IMR-90 (cell line): ENCODE data around the gene IQCE. TPM values are rescaled to one million over a fixed set of nuclear protein-coding genes. Genes with fewer than 3 reads are reported as not detected.

Source experiments
- ATAC-seq: fragments of 200-7000 bp; cut with Tn5 transposase; 2 replicates; pipeline ENCODE4 v1.9.1; 2020; ENCODE audit warnings: low read depth, mild to moderate bottlenecking, moderate library complexity
- BruUV-seq: library from RNA; stranded (reverse); fragments of 400-500 nt; replicated peaks from 2 replicates; lab custom pipeline; 2021; lab: Mats Ljungman, UMichigan
- CTCF ChIA-PET: fragments of 300-600 bp; formaldehyde crosslinking; extraction: SDS; loops from one replicate; lab custom pipeline; 2021; ENCODE audit warnings: antibody characterized with exemption; lab: Yijun Ruan, JAX
- POLR2A ChIA-PET: fragments of 300-600 bp; sonication (Branson Sonifier 250); formaldehyde crosslinking; loops from one replicate; lab custom pipeline; 2022; ENCODE audit warnings: antibody characterized with exemption; ENCODE audit not compliant: unreplicated experiment; lab: Charles Lee
- DNase-seq: peaks from one replicate; pipeline ENCODE4 v3.0.0; 2013
- H2AFZ ChIP-seq: replicated peaks from 2 replicates; pipeline ENCODE3; 2013; ENCODE audit warnings: low read length, mild to moderate bottlenecking; ENCODE audit not compliant: poor library complexity
- H2AK5ac ChIP-seq: 2 replicates; pipeline ENCODE4 v1.6.1; 2013; ENCODE audit warnings: low read depth, low read length, inconsistent platforms
- H2AK9ac ChIP-seq: replicated peaks from 2 replicates; pipeline ENCODE3; 2013; ENCODE audit warnings: mild to moderate bottlenecking, low read depth, low read length, moderate library complexity; ENCODE audit not compliant: poor library complexity
- H2BK120ac ChIP-seq: 2 replicates; pipeline ENCODE4 v1.6.1; 2013; ENCODE audit warnings: low read depth, low read length, inconsistent platforms
- H2BK15ac ChIP-seq: 3 replicates; pipeline ENCODE4 v1.6.1; 2013; ENCODE audit warnings: low read depth, low read length, inconsistent platforms
- H2BK20ac ChIP-seq: 2 replicates; pipeline ENCODE4 v1.6.1; 2013; ENCODE audit warnings: low read depth, mild to moderate bottlenecking, inconsistent platforms, low read length, moderate library complexity
- H2BK5ac ChIP-seq: 2 replicates; pipeline ENCODE4 v1.6.1; 2013; ENCODE audit warnings: mild to moderate bottlenecking, low read depth, low read length, inconsistent platforms; ENCODE audit not compliant: poor library complexity, severe bottlenecking
- H3K14ac ChIP-seq: replicated peaks from 2 replicates; pipeline ENCODE4 v1.6.1; 2013; ENCODE audit warnings: low read depth, low read length, inconsistent platforms
- H3K18ac ChIP-seq: 2 replicates; pipeline ENCODE4 v1.6.1; 2013; ENCODE audit warnings: low read depth, low read length, control low read depth
- H3K23ac ChIP-seq: 2 replicates; pipeline ENCODE4 v1.6.1; 2013; ENCODE audit warnings: low read depth, low read length, inconsistent platforms
- H3K27ac ChIP-seq: 2 replicates; pipeline ENCODE4 v1.5.1; 2013; ENCODE audit warnings: mild to moderate bottlenecking, control low read depth, low read length; ENCODE audit not compliant: insufficient read depth
- H3K27me3 ChIP-seq: 2 replicates; pipeline ENCODE4 v1.6.1; 2013; ENCODE audit warnings: low read length; ENCODE audit not compliant: control insufficient read depth, insufficient read depth
- H3K36me3 ChIP-seq: 2 replicates; pipeline ENCODE4 v1.6.1; 2013; ENCODE audit warnings: low read length, mixed read lengths; ENCODE audit not compliant: control insufficient read depth, insufficient read depth
- H3K4ac ChIP-seq: 2 replicates; pipeline ENCODE4 v1.6.1; 2013; ENCODE audit warnings: low read depth, low read length, inconsistent platforms
- H3K4me1 ChIP-seq: 2 replicates; pipeline ENCODE4 v1.6.1; 2013; ENCODE audit warnings: low read length, mixed read lengths; ENCODE audit not compliant: control insufficient read depth, insufficient read depth
- H3K4me2 ChIP-seq: 2 replicates; pipeline ENCODE4 v1.6.1; 2013; ENCODE audit warnings: low read depth, mild to moderate bottlenecking, control low read depth, low read length, moderate library complexity
- H3K4me3 ChIP-seq: 2 replicates; pipeline ENCODE4 v1.5.1; 2013; ENCODE audit warnings: low read depth, mild to moderate bottlenecking, control low read depth, low read length, moderate library complexity; ENCODE audit not compliant: insufficient read depth
- H3K56ac ChIP-seq: 2 replicates; pipeline ENCODE4 v1.6.1; 2013; ENCODE audit warnings: low read length, inconsistent platforms; ENCODE audit not compliant: insufficient read depth; ENCODE audit errors: extremely low read depth
- H3K79me1 ChIP-seq, 2 experiments: 2 replicates each; pipeline ENCODE4 v1.6.1; 2013; ENCODE audit warnings: low read length in 2 of 2, inconsistent platforms in 1 of 2, low read depth in 1 of 2
- H3K9ac ChIP-seq: 2 replicates; pipeline ENCODE4 v1.6.1; 2013; ENCODE audit warnings: low read depth, low read length, control low read depth
- H3K9me1 ChIP-seq: 2 replicates; pipeline ENCODE4 v1.6.1; 2013; ENCODE audit warnings: low read length, inconsistent platforms; ENCODE audit not compliant: insufficient read depth
- H3K9me3 ChIP-seq: 2 replicates; pipeline ENCODE4 v1.6.1; 2013; ENCODE audit warnings: low read length; ENCODE audit not compliant: control insufficient read depth, insufficient read depth
- H4K20me1 ChIP-seq: 2 replicates; pipeline ENCODE4 v1.6.1; 2013; ENCODE audit warnings: low read length, inconsistent platforms; ENCODE audit not compliant: insufficient read depth
- H4K5ac ChIP-seq: 2 replicates; pipeline ENCODE4 v1.6.1; 2013; ENCODE audit warnings: mild to moderate bottlenecking, low read depth, low read length, control low read depth
- H4K8ac ChIP-seq, 2 experiments: 2 replicates each; pipeline ENCODE4 v1.6.1; 2013; ENCODE audit warnings: low read depth in 2 of 2, low read length in 2 of 2, control low read depth in 1 of 2, inconsistent platforms in 1 of 2
- H4K91ac ChIP-seq: 2 replicates; pipeline ENCODE4 v1.6.1; 2013; ENCODE audit warnings: low read depth, low read length, inconsistent platforms; ENCODE audit not compliant: insufficient read depth
- BHLHE40 ChIP-seq: fragments of 150-350 bp; IDR thresholded peaks from 2 replicates; pipeline ENCODE4 v1.6.1; 2016; ENCODE audit warnings: mild to moderate bottlenecking, low read depth, low read length
- CHD1 ChIP-seq: IDR thresholded peaks from 2 replicates; pipeline ENCODE4 v1.6.1; 2012; ENCODE audit warnings: low read depth, low read length, improper control_type of control experiment
- MAZ ChIP-seq: IDR thresholded peaks from 2 replicates; pipeline ENCODE4 v1.6.1; 2012; ENCODE audit warnings: low read depth, mild to moderate bottlenecking, low read length, improper control_type of control experiment, moderate library complexity, borderline replicate concordance
- RCOR1 ChIP-seq: IDR thresholded peaks from 2 replicates; pipeline ENCODE4 v1.6.1; 2012; ENCODE audit warnings: mild to moderate bottlenecking, low read length, improper control_type of control experiment; ENCODE audit not compliant: insufficient replicate concordance
- WGBS, 2 experiments: methylation state at CpG; one replicate each; pipeline versions ENCODE4 v1.1.5 to v1.1.7; 2013; ENCODE audit warnings: missing lambda C conversion rate in 2 of 2; ENCODE audit not compliant: insufficient read length in 1 of 2; ENCODE audit errors: extremely low coverage in 2 of 2; 5-methylcytosine and 5-hydroxymethylcytosine counted together
- dilution Hi-C: fragments of 300-500 bp; cut with HindIII; formaldehyde crosslinking; loops from one replicate; pipeline ENCODE4 v1.14.3; 2018; ENCODE audit warnings: low sequenced_read_pairs; ENCODE audit not compliant: unreplicated experiment
- in situ Hi-C: fragments of 300-500 bp; cut with MboI; formaldehyde crosslinking; loops from 3 replicates; pipeline ENCODE4 v1.14.3; 2019; ENCODE audit warnings: low sequenced_read_pairs, inconsistent platforms, mixed read lengths
- intact Hi-C: fragments of 100-400 bp; cut with micrococcal nuclease; formaldehyde crosslinking; loops from 2 replicates; pipeline ENCODE4 v1.10.0; 2022
- polyA plus RNA-seq, 3 experiments: library from polyadenylated mRNA; depleted of rRNA; stranded (reverse); fragments of >200 nt; gene quantifications; 2 replicates each; pipeline ENCODE4 v1.2.3, GENCODE V29; 2012; ENCODE audit warnings: low replicate concordance in 1 of 3
- total RNA-seq: library from RNA; depleted of rRNA; stranded (reverse); fragments of >200 nt; gene quantifications from 2 replicates; pipeline ENCODE4 v1.2.3, GENCODE V29; 2012

IQCE gene
- total and polyA plus RNA-seq, 2 of the 4 experiments (the other 2 are of a cell fraction), result 5.0 to 6.3 TPM

GRCh38 chr7:2605608-2606538, 47.1 kb downstream of the IQCE start:
- no peak overlapping the region for H3K4me3 ChIP-seq
- peaks cover 9% of the 10 kb centered on the region; the same call in 1 of the 2 replicates for H3K36me3 ChIP-seq
- no peaks in the 10 kb centered on the region for H4K20me1 ChIP-seq
- no peak for DNase-seq
- no peaks in the 10 kb centered on the region for H3K27me3 ChIP-seq
- H3K4ac ChIP-seq, result no peak overlapping the region
- BruUV-seq, result no TSS peak
- H3K9me3 ChIP-seq, result no peaks in the 10 kb centered on the region
- 85% methylated on average over 29 of the region's 38 CpGs; no CpG with 5 or more reads in 1 of the 2 experiments for WGBS, 2 experiments
- no peak overlapping the region for H3K9ac ChIP-seq
- H3K23ac ChIP-seq, result no peak overlapping the region
- intact Hi-C loops, result no loop called here
- no peaks in the 10 kb centered on the region for H3K4me1 ChIP-seq
- no peak overlapping the region for H2BK5ac ChIP-seq
- in situ Hi-C loops, result no loop called here
- no peaks in the 10 kb centered on the region for H3K79me1 ChIP-seq
- H2AK9ac ChIP-seq, result no peak overlapping the region
- no peak overlapping the region for H4K91ac ChIP-seq
- CTCF ChIA-PET, result no interaction called here
- H3K56ac ChIP-seq, result no peak overlapping the region
- no peak overlapping the region for H4K8ac ChIP-seq
- no peak for TF ChIP-seq BHLHE40
- TF ChIP-seq CHD1, result no peak
- TF ChIP-seq RCOR1, result no peak
- no peak for TF ChIP-seq MAZ
- H2AK5ac ChIP-seq, result no peak overlapping the region
- POLR2A ChIA-PET, result interaction anchor here (0.6 kb wide), 1 partner anchor 51 kb away, joined by 11 read pairs; no protein-coding TSS in a partner anchor
- H3K4me2 ChIP-seq, result no peak overlapping the region
- H3K18ac ChIP-seq, result no peak overlapping the region
- H2BK20ac ChIP-seq, result no peak overlapping the region
- dilution Hi-C loops, result no loop called here
- H2AFZ ChIP-seq, result no peak overlapping the region
- H2BK15ac ChIP-seq, result no peak overlapping the region
- no peak overlapping the region for H2BK120ac ChIP-seq
- no peaks in the 10 kb centered on the region for H3K9me1 ChIP-seq
- no peak overlapping the region for H3K27ac ChIP-seq
- no peak for ATAC-seq
- H4K5ac ChIP-seq, result no peak overlapping the region
- no peak overlapping the region for H3K14ac ChIP-seq
